GM12891 (cell line): ENCODE results near the gene C4BPA.
A peak's percentile ranks its signal among the peaks of the same experiment; 100 is the strongest.

ENCODE experiments used
- DNase-seq: peaks from one replicate; pipeline ENCODE4 v3.0.0; 2011; ENCODE audit warnings: low spot score; ENCODE audit not compliant: insufficient read length
- FAIRE-seq: peaks from 2 replicates; lab custom pipeline; 2011; peaks lifted over from hg19 to GRCh38; lab: Jason Lieb, UNC
- PAX5 ChIP-seq: IDR thresholded peaks from 2 replicates; pipeline ENCODE4 v1.6.1; 2011; ENCODE audit warnings: low read length, moderate library complexity, mild to moderate bottlenecking; ENCODE audit not compliant: insufficient read depth, severe bottlenecking
- POLR2A ChIP-seq: IDR thresholded peaks from 2 replicates; pipeline ENCODE4 v1.6.1; 2011; ENCODE audit warnings: low read depth, low read length, control low read depth
- POLR2AphosphoS5 ChIP-seq: IDR thresholded peaks from 2 replicates; pipeline ENCODE4 v1.6.1; 2011; ENCODE audit warnings: low read depth, low read length, control low read depth
- POU2F2 ChIP-seq: IDR thresholded peaks from 2 replicates; pipeline ENCODE4 v1.6.1; 2011; ENCODE audit warnings: low read depth, mild to moderate bottlenecking, control low read depth, low read length, moderate library complexity
- SPI1 ChIP-seq: IDR thresholded peaks from 2 replicates; pipeline ENCODE4 v1.6.1; 2011; ENCODE audit warnings: low read depth, low read length, control low read depth
- TAF1 ChIP-seq: IDR thresholded peaks from 2 replicates; pipeline ENCODE4 v1.6.1; 2011; ENCODE audit warnings: low read depth, low read length, control low read depth

C4BPA gene

DNA sequence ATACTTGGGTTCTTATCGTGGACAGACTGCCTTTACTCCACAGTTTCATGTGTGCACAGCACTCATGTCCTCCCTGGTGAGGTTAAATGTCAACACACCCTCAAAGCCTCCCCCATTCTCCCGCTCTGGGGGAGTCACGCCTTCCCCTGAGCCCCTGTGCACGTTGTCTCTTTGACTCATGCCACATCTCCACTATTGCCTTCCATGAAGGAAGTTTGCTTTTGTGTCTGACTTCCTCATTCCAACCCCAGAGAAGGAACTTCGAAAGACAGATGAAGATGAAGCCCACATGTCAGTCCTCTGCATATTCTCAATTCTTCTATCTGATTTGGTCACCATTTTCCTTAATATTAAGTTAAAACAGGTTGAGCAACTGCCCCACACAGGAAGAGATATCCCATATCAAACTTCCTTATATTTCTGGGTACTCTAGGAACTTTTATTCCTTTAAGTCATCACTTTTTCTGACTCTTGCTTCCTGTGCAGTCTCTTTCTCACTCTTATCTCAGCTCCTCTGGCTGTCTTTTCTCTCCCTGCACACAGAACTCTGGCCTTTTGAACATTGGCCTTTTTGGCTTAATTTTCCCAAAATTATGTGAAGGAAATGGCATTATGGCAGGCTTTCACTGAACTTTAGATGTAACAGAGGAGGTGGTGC lies 41.5 kb downstream of the C4BPA start:
- FAIRE-seq (no peak), DNase-seq (no peak)
- TF ChIP-seq POLR2AphosphoS5 (no peak), TAF1 (no peak), SPI1 (no peak), PAX5 (no peak), POLR2A (no peak), POU2F2 (no peak)

DNA sequence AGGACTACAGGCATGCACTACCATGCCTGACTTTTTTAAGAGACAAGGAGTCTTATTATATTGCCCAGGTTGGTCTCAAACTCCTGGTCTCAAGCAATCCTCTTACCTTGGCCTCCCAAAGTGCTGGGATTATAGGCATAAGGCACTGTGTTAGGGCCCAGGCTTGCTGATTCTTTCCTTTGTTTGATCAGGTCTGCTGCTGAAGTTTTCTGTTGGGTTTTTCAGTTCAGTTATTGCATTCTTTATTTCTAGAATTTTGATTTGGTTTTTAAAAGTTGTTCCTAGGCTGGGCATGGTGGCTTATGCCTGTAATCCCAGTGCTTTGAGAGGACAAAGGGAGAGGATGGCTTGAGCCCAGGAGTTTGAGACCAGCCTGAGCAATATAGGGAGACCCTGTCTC lies 47.9 kb downstream of the C4BPA start:
- DNase-seq (no peak), FAIRE-seq (no peak)
- no peak for TF ChIP-seq PAX5
- TF ChIP-seq POU2F2 = no peak

DNA sequence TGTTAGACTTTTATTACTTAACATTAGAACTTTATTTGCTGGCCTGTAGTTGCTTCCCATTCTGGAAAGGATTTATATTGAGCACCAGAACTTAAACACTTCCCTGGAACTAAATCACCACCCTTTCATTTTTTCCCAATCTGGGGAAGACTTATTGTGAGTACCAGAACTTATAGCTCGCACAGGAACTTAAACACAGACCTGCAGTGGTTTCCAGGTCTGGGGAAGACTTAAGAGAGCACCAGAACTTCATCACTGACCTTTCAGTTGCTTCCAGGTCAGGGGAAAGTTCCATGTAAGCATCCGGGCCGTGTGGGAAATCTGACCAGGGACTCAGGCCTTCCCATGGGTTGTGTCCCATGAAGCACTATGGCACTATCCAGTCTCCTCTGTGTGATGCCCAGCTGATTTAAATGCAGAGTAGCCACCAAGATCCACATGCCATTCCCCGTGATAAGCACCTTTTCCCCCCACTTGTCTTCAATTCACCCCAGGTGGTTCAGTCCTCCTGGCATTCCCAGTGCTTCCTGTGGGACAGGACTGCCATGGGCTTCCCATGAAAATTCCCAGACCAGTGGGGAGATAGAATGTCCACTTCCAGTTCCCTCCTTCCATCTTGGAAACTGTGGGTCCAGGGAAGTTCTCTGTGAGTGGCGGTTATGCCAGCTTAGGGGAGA lies 48.9 kb downstream of the C4BPA start:
- no peak for TF ChIP-seq SPI1
- TF ChIP-seq PAX5 = no peak
- DNase-seq = no peak
- no peak for FAIRE-seq

DNA sequence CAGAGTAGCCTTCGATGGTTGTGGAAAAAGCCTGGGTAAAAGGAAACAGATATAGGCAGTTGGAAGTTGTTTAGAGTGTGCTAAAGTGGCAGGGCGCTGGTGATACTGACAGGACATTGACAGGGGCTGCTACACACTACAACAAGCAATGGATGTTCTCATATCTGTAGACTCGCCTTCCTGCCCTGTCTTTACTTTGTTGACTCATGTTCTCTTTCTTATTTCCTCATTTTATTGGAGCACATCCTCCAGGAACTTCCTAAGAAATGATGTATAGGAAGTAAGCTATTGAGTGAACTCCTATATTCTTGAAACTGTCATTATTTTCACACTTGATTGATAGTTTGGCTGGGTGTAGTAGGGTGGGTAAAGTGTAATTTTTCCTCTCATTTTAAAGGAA lies 51.0 kb downstream of the C4BPA start:
- DNase-seq = no peak
- no peak for FAIRE-seq
- TF ChIP-seq POLR2A = no peak
- no peak for TF ChIP-seq TAF1
- TF ChIP-seq PAX5 = no peak
- TF ChIP-seq POLR2AphosphoS5 = no peak
- TF ChIP-seq SPI1 = no peak
- no peak for TF ChIP-seq POU2F2

- FAIRE-seq (no peak), DNase-seq (no peak)
- TF ChIP-seq POLR2AphosphoS5 (no peak), POLR2A (no peak), TAF1 (no peak), PAX5 (no peak), POU2F2 (no peak), SPI1 (no peak)
Measured at GRCh38 chr1:207156095-207156494, 52.1 kb downstream of the C4BPA start.

DNA sequence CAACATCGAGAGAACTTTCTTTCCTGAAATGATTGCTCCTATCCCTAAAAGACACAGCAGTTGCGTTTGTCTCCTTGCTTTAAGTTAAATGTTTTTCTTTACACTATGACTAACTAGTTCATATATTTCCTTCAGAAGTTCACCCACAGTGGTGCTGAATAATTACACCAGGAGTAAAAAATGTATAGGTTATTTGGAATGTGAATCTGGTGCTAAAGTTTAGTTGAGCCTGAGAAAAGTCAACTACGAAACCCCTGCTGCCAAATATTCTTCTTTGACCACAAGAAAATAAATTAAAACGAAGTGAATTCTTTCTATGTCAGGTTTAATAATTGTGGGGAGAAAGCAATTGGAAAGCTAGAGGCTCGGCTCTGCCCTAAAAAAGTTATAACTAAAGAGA lies 52.8 kb downstream of the C4BPA start:
- FAIRE-seq (no peak), DNase-seq (no peak)
- no peak for TF ChIP-seq POU2F2
- no peak for TF ChIP-seq POLR2A
- no peak for TF ChIP-seq TAF1
- TF ChIP-seq POLR2AphosphoS5 = no peak
- no peak for TF ChIP-seq SPI1
- no peak for TF ChIP-seq PAX5

GRCh38 chr1:207164086-207164485 lies 60.1 kb downstream of the C4BPA start:
- DNase-seq (no peak), FAIRE-seq (no peak)
- no peak for TF ChIP-seq POU2F2
- TF ChIP-seq POLR2A = no peak
- no peak for TF ChIP-seq SPI1
- no peak for TF ChIP-seq POLR2AphosphoS5
- TF ChIP-seq PAX5 = no peak
- no peak for TF ChIP-seq TAF1

DNA sequence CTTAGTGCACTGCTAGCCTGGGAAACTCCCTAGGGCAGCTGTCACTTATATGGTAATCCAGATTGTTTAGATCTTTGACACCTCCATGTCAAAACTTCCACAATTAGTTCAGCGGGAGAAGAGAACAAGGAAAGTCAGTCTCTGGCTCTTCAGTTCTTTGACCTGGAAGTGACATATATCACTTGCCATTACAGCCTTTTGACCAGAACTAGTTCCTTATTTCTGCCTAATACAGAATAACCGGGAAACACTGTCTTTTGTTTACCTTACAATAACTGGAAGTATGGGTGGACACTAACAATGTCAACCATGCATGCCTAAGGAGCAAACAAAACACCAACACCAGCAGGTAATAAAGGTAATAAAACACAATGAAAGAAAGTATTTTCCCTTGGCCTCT lies 68.3 kb downstream of the C4BPA start:
- DNase-seq = no peak
- no peak for TF ChIP-seq SPI1
- TF ChIP-seq POLR2AphosphoS5 = no peak
- no peak for TF ChIP-seq PAX5
- FAIRE-seq = no peak

GRCh38 chr1:207172885-207173284 lies 68.9 kb downstream of the C4BPA start:
- TF ChIP-seq POLR2AphosphoS5 (no peak), POLR2A (no peak), SPI1 (peak; percentile 60)
- FAIRE-seq (no peak), DNase-seq (no peak)

GRCh38 chr1:207173396-207173795 lies 69.4 kb downstream of the C4BPA start:
- no peak for FAIRE-seq
- TF ChIP-seq POLR2A (no peak), TAF1 (no peak), POU2F2 (no peak), PAX5 (no peak), POLR2AphosphoS5 (no peak), SPI1 (no peak)
- DNase-seq = no peak

DNA sequence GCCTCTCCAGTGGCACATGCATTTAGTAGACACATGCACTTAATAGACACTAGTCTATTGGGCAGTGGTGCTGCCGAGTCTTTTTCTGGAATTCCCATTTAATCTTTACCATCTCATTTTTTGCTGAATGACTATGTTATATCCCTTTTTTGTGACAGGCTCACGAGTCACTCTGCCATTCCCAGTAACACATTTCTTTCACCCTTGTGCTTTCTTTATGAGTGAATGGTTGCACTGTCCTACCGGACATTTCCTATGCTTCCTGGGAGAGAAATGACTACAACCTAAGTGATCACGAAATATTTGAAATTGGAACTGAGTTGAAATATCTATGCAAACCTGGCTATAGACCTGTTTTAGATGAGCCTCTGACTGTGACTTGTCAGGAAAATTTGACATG lies 70.9 kb downstream of the C4BPA start:
- no peak for TF ChIP-seq POU2F2
- TF ChIP-seq POLR2AphosphoS5 = no peak
- no peak for TF ChIP-seq POLR2A
- no peak for TF ChIP-seq PAX5
- no peak for TF ChIP-seq SPI1
- FAIRE-seq (no peak), DNase-seq (no peak)

- no peak for TF ChIP-seq POLR2A
- TF ChIP-seq PAX5 = no peak
- no peak for TF ChIP-seq TAF1
- TF ChIP-seq SPI1 = no peak
- FAIRE-seq = no peak
- no peak for DNase-seq
Measured at GRCh38 chr1:207179036-207179435, 75.0 kb downstream of the C4BPA start.
